GM12878 (cell line): ENCODE data around the gene AARSD1.
"Not testable (repeated sequence)": the region's sequence is repeated elsewhere in the genome, so short reads cannot be mapped to it uniquely, and the experiment has no call there.

Experiments used
- CTCF ChIP-seq, 3 experiments: IDR thresholded peaks in 2 of 3; conservative IDR thresholded peaks in 1 of 3; 2 replicates each; pipeline ENCODE4 v1.5.1; 2011; ENCODE audit warnings: low read depth in 3 of 3, low read length in 3 of 3, mild to moderate bottlenecking in 3 of 3, control low read depth in 2 of 3, moderate library complexity in 2 of 3, inconsistent platforms in 1 of 3, mixed read lengths in 1 of 3; ENCODE audit not compliant: control insufficient read depth in 2 of 3, insufficient read depth in 1 of 3; ENCODE audit errors: extremely low read depth in 1 of 3
- ETV6 ChIP-seq, 2 experiments: fragments of 450-650 bp in 1 of 2; IDR thresholded peaks in 1 of 2; conservative IDR thresholded peaks in 1 of 2; 2 replicates each; pipeline ENCODE4 v1.6.1; 2014; ENCODE audit warnings: antibody characterized with exemption in 1 of 2, borderline replicate concordance in 1 of 2, low read depth in 1 of 2, mild to moderate bottlenecking in 1 of 2, moderate library complexity in 1 of 2
- EZH2 ChIP-seq: IDR thresholded peaks from 2 replicates; pipeline ENCODE4 v1.6.1; 2012; ENCODE audit warnings: low read depth, mild to moderate bottlenecking, control low read depth, inconsistent platforms, low read length, borderline replicate concordance; ENCODE audit not compliant: control insufficient read depth
- GABPA ChIP-seq: IDR thresholded peaks from 2 replicates; pipeline ENCODE4 v1.6.1; 2014; ENCODE audit warnings: antibody characterized with exemption, low read depth, mild to moderate bottlenecking, inconsistent platforms
- NFIC ChIP-seq: IDR thresholded peaks from 2 replicates; pipeline ENCODE4 v1.6.1; 2012; ENCODE audit warnings: low read depth, mild to moderate bottlenecking, inconsistent platforms, low read length, moderate library complexity
- NFYB ChIP-seq: IDR thresholded peaks from 2 replicates; pipeline ENCODE4 v1.6.1; 2011; ENCODE audit warnings: low read depth, mild to moderate bottlenecking, low read length, improper control_type of control experiment, moderate library complexity; ENCODE audit not compliant: insufficient read depth
- RCOR1 ChIP-seq: conservative IDR thresholded peaks from 2 replicates; pipeline ENCODE4 v1.6.1; 2012; ENCODE audit warnings: low read depth, low read length, improper control_type of control experiment
- USF2 ChIP-seq: IDR thresholded peaks from 2 replicates; pipeline ENCODE4 v1.6.1; 2011; ENCODE audit warnings: low read depth, low read length, improper control_type of control experiment, borderline replicate concordance

GRCh38 chr17:42923472-42923871, 40.8 kb downstream of the AARSD1 start:
- not testable (repeated sequence) for TF ChIP-seq EZH2; CTCF (IDR thresholded peaks at IDR 0.05 in 2 of 3, conservative IDR thresholded peaks at IDR 0.05 in 1 of 3; ENCODE audit: control insufficient read depth in 2 of 3, extremely low read depth in 1 of 3, insufficient read depth in 1 of 3, low read depth in 3 of 3, low read length in 3 of 3); GABPA; ETV6 (conservative IDR thresholded peaks at IDR 0.05 in 1 of 2, IDR thresholded peaks at IDR 0.05 in 1 of 2; ENCODE audit: borderline replicate concordance in 1 of 2, low read depth in 1 of 2); USF2; NFYB; NFIC; RCOR1
